Measurements from ENCODE around the gene CTNNA3.

- TF ChIP-seq, protein P1, sequence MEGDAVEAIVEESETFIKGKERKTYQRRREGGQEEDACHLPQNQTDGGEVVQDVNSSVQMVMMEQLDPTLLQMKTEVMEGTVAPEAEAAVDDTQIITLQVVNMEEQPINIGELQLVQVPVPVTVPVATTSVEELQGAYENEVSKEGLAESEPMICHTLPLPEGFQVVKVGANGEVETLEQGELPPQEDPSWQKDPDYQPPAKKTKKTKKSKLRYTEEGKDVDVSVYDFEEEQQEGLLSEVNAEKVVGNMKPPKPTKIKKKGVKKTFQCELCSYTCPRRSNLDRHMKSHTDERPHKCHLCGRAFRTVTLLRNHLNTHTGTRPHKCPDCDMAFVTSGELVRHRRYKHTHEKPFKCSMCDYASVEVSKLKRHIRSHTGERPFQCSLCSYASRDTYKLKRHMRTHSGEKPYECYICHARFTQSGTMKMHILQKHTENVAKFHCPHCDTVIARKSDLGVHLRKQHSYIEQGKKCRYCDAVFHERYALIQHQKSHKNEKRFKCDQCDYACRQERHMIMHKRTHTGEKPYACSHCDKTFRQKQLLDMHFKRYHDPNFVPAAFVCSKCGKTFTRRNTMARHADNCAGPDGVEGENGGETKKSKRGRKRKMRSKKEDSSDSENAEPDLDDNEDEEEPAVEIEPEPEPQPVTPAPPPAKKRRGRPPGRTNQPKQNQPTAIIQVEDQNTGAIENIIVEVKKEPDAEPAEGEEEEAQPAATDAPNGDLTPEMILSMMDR (IDR thresholded peaks at IDR 0.05; ENCODE audit: extremely low read depth in 1 of 2, insufficient read depth in 1 of 2, low read depth in 1 of 2, low read length in 2 of 2): no peak
- TF ChIP-seq FOS (IDR thresholded peaks at IDR 0.05; ENCODE audit: borderline replicate concordance, insufficient read depth, low read length) (no peak), POLR2A (IDR thresholded peaks at IDR 0.05; ENCODE audit: low read depth, low read length) (no peak), EZH2 (IDR thresholded peaks at IDR 0.05; ENCODE audit: borderline replicate concordance, low read depth, low read length, severe bottlenecking) (no peak), POLR2AphosphoS5 (IDR thresholded peaks at IDR 0.05; ENCODE audit: insufficient read depth, low read depth, low read length) (no peak), GATA2 (IDR thresholded peaks at IDR 0.05; ENCODE audit: insufficient read depth, insufficient read length, low read depth, low read length) (no peak), JUN (IDR thresholded peaks at IDR 0.05; ENCODE audit: borderline replicate concordance, insufficient read depth, insufficient read length, low read depth) (no peak), MYC (IDR thresholded peaks at IDR 0.05; ENCODE audit: low read depth, low read length) (no peak)
- TF ChIP-seq, protein P2, sequence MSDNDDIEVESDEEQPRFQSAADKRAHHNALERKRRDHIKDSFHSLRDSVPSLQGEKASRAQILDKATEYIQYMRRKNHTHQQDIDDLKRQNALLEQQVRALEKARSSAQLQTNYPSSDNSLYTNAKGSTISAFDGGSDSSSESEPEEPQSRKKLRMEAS (IDR thresholded peaks at IDR 0.05; ENCODE audit: insufficient read depth, insufficient read length): no peak
Measured at GRCh38 chr10:66941491-66941890, 754.5 kb downstream of the CTNNA3 start.
